BE2C (cell line): Measurements from ENCODE around the gene PADI6.

Experiments used
- DNase-seq: peaks from one replicate; pipeline ENCODE4 v3.0.0-alpha.2; 2020
- H3K27me3 ChIP-seq: fragments of 250-450 bp; sonication (Bioruptor Pico); 2 replicates; pipeline ENCODE4 v1.5.1; 2020; ENCODE audit warnings: mild to moderate bottlenecking
- H3K36me3 ChIP-seq: fragments of 250-450 bp; sonication (Bioruptor Pico); 2 replicates; pipeline ENCODE4 v1.5.1; 2020; ENCODE audit warnings: mild to moderate bottlenecking
- H3K4me1 ChIP-seq: fragments of 250-450 bp; sonication (Bioruptor Pico); 2 replicates; pipeline ENCODE4 v1.5.1; 2020
- H3K4me3 ChIP-seq: 2 replicates; pipeline ENCODE4 v1.5.1; 2011; ENCODE audit warnings: low read depth, low read length
- H3K9me3 ChIP-seq: fragments of 250-450 bp; sonication (Bioruptor Pico); 2 replicates; pipeline ENCODE4 v1.5.1; 2020
- CTCF ChIP-seq: IDR thresholded peaks from 2 replicates; pipeline ENCODE4 v1.5.1; 2012; ENCODE audit warnings: mild to moderate bottlenecking, low read depth, low read length

Gene PADI6

GRCh38 chr1:17393230-17393629 is 21.2 kb downstream of the PADI6 start:
- Histone ChIP-seq H3K36me3 (no peaks in the 10 kb centered on the region), H3K27me3 (no peaks in the 10 kb centered on the region), H3K4me3 (no peak overlapping the region), H3K9me3 (no peaks in the 10 kb centered on the region), H3K4me1 (no peaks in the 10 kb centered on the region)
- no peak for DNase-seq
- TF ChIP-seq CTCF = no peak

- no peaks in the 10 kb centered on the region for H3K9me3 ChIP-seq
- no peak overlapping the region for H3K4me3 ChIP-seq
- no peaks in the 10 kb centered on the region for H3K36me3 ChIP-seq
- H3K27me3 ChIP-seq = no peaks in the 10 kb centered on the region
- TF ChIP-seq CTCF = no peak
- DNase-seq = no peak
- no peaks in the 10 kb centered on the region for H3K4me1 ChIP-seq
Measured at GRCh38 chr1:17397910-17398695, 26.1 kb downstream of the PADI6 start.

- no peaks in the 10 kb centered on the region for H3K9me3 ChIP-seq
- no peaks in the 10 kb centered on the region for H3K27me3 ChIP-seq
- DNase-seq = no peak
- peaks cover 1% of the 10 kb centered on the region for H3K36me3 ChIP-seq
- no peaks in the 10 kb centered on the region for H3K4me1 ChIP-seq
- no peak overlapping the region for H3K4me3 ChIP-seq
- TF ChIP-seq CTCF = no peak
Measured at GRCh38 chr1:17400725-17401341, 28.8 kb downstream of the PADI6 start.

- no peak for DNase-seq
Measured at GRCh38 chr1:17401841-17402240, 29.8 kb downstream of the PADI6 start.

GRCh38 chr1:17403081-17403480 is 31.1 kb downstream of the PADI6 start:
- Histone ChIP-seq H3K4me3 (no peak overlapping the region), H3K36me3 (peaks cover 3% of the 10 kb centered on the region), H3K9me3 (no peaks in the 10 kb centered on the region), H3K27me3 (no peaks in the 10 kb centered on the region), H3K4me1 (no peaks in the 10 kb centered on the region)
- DNase-seq = no peak
- TF ChIP-seq CTCF = no peak

More at GRCh38 chr1:17401841-17402240, 29.8 kb downstream of the PADI6 start:
- Histone ChIP-seq H3K27me3 (no peaks in the 10 kb centered on the region), H3K9me3 (no peaks in the 10 kb centered on the region), H3K4me3 (no peak overlapping the region), H3K4me1 (no peaks in the 10 kb centered on the region), H3K36me3 (peaks cover 3% of the 10 kb centered on the region)
- TF ChIP-seq CTCF = no peak

GRCh38 chr1:17404034-17404684 is 32.2 kb downstream of the PADI6 start:
- TF ChIP-seq CTCF = no peak
- DNase-seq = no peak
- Histone ChIP-seq H3K9me3 (no peaks in the 10 kb centered on the region), H3K4me3 (no peak overlapping the region), H3K36me3 (peaks cover 5% of the 10 kb centered on the region), H3K4me1 (no peaks in the 10 kb centered on the region), H3K27me3 (no peaks in the 10 kb centered on the region)
